ENCODE results near the gene HEXB.

Gene HEXB

GRCh38 chr5:74685979-74686631 is 1.1 kb downstream of the HEXB start:
- TF ChIP-seq, protein P1, sequence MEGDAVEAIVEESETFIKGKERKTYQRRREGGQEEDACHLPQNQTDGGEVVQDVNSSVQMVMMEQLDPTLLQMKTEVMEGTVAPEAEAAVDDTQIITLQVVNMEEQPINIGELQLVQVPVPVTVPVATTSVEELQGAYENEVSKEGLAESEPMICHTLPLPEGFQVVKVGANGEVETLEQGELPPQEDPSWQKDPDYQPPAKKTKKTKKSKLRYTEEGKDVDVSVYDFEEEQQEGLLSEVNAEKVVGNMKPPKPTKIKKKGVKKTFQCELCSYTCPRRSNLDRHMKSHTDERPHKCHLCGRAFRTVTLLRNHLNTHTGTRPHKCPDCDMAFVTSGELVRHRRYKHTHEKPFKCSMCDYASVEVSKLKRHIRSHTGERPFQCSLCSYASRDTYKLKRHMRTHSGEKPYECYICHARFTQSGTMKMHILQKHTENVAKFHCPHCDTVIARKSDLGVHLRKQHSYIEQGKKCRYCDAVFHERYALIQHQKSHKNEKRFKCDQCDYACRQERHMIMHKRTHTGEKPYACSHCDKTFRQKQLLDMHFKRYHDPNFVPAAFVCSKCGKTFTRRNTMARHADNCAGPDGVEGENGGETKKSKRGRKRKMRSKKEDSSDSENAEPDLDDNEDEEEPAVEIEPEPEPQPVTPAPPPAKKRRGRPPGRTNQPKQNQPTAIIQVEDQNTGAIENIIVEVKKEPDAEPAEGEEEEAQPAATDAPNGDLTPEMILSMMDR (conservative IDR thresholded peaks at IDR 0.05; ENCODE audit: low read depth): no peak
- peak overlapping the region; percentile 73 for H3K27ac ChIP-seq
- peak; percentile 17 for DNase-seq (ENCODE audit: low spot score)
- ChIA-PET POLR2A (ENCODE audit: low non-redundant PET) (no interaction called here), CTCF (interaction anchor here (0.8 to 1.1 kb wide), 4 partner anchors 11 to 37 kb away, joined by 3 to 8 read pairs (median 4); no protein-coding TSS in a partner anchor)

DNA sequence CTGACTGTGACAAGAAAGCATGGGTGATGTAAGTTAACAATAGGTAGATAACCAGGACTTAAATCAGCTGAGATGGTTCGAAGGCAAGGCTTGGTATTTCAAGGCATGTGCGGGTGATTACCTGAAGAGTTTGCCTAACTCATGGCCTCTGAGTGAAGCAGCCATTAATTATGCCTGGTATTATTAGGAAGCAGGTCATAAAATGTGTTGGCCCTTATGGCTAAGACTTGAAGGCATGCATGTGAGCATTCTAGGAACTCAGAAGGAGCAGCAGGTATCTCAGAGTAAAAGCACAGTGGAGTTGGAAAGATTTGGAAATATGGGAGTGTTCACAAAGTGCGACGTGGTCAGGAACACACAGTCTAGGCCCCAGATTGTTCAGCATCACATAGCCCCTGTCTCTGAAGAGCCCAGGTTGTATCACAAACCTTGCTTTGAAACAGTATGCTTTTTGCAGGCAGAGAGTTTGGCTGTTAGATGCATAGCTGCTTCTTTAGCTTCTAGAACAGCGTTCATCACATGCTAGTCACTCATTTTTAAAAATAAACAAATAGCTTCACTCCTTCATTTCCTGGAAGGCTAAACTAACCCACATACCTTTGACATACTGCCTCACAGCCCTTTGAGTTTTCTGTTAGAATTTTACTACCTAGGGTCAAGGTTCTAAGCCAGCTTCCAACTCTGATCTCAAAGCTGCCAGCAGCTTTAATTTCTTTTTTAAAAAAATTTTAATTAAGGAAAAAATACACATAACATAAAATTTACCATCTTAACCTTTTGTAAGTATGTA is 2.1 kb downstream of the HEXB start:
- no peak for DNase-seq (ENCODE audit: low spot score)
- ChIA-PET CTCF (interaction anchor here (1.0 kb wide), 1 partner anchor 368 kb away, joined by 5 read pairs; no protein-coding TSS in a partner anchor), POLR2A (ENCODE audit: low non-redundant PET) (no interaction called here)
- TF ChIP-seq, protein P1 (conservative IDR thresholded peaks at IDR 0.05; ENCODE audit: low read depth): no peak
- no peak overlapping the region for H3K27ac ChIP-seq

DNA sequence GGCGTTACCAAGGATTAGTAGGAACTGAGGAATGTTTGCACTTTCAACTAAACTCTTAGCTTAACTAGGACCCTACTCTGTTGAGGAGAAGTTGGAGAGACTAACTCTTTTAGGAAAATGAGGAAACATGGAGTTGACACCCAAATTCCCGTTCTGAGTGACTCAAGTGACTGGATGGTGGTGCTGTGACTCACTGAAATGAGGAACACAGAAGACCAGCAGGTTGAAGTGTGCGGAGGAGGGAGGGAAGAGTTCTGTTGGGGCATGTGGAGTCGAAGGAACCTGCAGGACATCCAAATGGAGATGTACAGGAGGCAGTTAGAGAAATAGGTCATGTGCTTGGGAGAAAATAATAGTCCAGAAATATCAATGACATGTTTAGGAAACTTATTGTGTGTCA is 8.2 kb downstream of the HEXB start:
- TF ChIP-seq, protein P1 (conservative IDR thresholded peaks at IDR 0.05; ENCODE audit: low read depth): no peak
- POLR2A ChIA-PET (ENCODE audit: low non-redundant PET): no interaction called here
- DNase-seq (ENCODE audit: low spot score): peak; percentile 68
- CTCF ChIA-PET: interaction anchor here (0.6 kb wide), 1 partner anchor 159 kb away, joined by 4 read pairs; no protein-coding TSS in a partner anchor
- no peak overlapping the region for H3K27ac ChIP-seq

DNA sequence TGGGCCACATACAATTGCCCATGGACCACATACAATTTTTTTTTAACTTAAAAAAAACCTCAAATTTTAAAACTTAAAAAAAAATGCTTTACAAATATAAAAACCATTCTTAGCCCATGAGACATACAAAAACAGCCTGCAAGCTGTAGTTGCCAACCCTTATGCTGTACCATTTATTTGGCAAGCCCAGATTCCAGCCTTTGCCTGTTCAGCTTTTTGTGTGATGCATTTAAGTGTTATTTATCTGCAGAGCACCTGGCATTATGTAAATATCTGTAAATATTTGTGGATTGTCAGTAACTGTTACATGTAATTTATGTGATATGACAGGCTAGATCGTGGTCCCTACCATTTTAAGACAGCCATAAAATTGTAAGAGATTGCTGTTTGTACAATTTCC is 32.6 kb downstream of the HEXB start:
- DNase-seq (ENCODE audit: low spot score): no peak
- no peak overlapping the region for H3K27ac ChIP-seq
- ChIA-PET CTCF (interaction anchor here (0.6 to 0.7 kb wide), 2 partner anchors 15 to 300 kb away, joined by 3 to 4 read pairs; no protein-coding TSS in a partner anchor), POLR2A (ENCODE audit: low non-redundant PET) (no interaction called here)
- TF ChIP-seq, protein P1 (conservative IDR thresholded peaks at IDR 0.05; ENCODE audit: low read depth): no peak

DNA sequence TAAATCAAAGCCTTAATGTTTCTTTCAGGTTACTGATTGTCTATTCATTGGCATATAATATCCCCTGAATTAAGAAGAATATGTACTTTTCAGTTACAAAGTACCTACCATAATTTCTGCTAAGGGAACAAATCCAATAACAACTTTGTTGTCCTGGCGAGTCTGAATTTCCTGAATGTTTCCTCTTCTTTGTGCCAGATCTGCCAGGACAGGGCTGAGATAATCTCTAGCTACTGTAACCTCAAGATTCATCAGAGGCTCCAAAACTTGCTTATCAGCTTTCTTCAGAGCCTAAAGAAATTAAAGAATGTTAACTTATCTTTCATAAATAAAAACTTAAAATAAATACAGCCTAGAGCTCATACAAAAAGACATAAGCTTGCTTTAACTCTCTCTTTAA is 37.2 kb downstream of the HEXB start:
- POLR2A ChIA-PET (ENCODE audit: low non-redundant PET): no interaction called here
- no peak for DNase-seq (ENCODE audit: low spot score)
- TF ChIP-seq, protein P1 (conservative IDR thresholded peaks at IDR 0.05; ENCODE audit: low read depth): no peak
- no peak overlapping the region for H3K27ac ChIP-seq
- CTCF ChIA-PET: interaction anchor here (0.9 kb wide), 1 partner anchor 17 kb away, joined by 3 read pairs; no protein-coding TSS in a partner anchor

DNA sequence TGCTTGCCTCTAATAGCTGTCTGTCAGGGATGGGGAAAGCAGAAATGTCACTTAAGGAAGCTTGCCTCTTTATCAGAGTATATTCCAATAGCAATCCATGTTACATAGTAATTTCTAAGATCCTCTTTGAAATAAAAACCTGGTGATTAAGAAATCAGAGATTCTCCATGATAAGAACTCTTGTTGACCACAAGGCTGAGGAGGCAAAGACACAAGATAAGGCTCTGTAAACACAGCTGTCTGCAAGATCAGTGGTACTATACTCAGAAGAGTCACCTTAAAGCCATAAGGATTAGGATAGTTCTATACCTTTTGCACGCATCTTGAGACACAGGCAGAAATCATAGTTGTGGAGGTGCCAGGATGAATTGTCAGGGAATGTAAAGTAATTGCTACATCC is 40.3 kb downstream of the HEXB start:
- TF ChIP-seq, protein P1 (conservative IDR thresholded peaks at IDR 0.05; ENCODE audit: low read depth): no peak
- ChIA-PET CTCF (no interaction called here), POLR2A (ENCODE audit: low non-redundant PET) (no interaction called here)
- DNase-seq (ENCODE audit: low spot score): no peak
- no peak overlapping the region for H3K27ac ChIP-seq

Measured in RWPE1 (cell line).